ENCODE data around the gene BORCS6. TPM values are rescaled to one million over a fixed set of nuclear protein-coding genes. Genes with fewer than 3 reads are reported as not detected.

The BORCS6 gene
- total RNA-seq, 1 donor from 2014 or later = 7.8 TPM

DNA sequence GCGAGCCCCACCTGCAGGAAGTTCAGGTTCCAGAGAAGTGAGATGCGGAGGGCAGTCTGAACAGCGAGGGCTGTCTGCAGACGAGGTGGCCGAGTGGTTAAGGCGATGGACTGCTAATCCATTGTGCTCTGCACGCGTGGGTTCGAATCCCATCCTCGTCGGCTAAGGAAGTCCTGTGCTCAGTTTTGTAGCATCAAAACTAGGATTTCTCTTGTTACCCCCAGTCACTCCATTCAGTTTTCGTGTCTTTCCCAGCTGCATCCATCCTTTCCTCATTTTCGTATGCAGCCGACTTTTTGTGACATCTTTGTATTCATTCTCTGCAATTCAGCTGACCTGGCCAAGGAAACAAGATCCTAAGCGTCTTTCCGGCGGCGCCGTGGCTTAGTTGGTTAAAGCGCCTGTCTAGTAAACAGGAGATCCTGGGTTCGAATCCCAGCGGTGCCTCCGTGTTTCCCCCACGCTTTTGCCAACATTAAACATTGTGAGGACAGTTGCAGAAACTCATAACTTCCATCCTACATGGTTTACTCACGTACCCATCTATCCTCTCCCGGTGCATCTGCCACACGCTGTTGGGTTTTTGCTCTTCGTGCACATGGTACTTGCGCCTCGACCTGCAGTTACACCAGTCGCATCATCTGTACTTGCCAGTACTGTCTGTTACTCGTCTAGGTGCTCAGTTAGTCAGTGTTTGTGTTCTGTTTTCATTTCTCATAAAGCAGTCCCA, 3.0 kb downstream of the BORCS6 start:
- Histone ChIP-seq H3K27ac (peak overlapping the region; percentile 80), H3K4me1 (peaks cover 31% of the 10 kb centered on the region), H3K4me3 (peak overlapping the region; percentile 75), H3K27me3 (no peaks in the 10 kb centered on the region), H3K36me3 (no peaks in the 10 kb centered on the region), H3K9me3 (no peaks in the 10 kb centered on the region)
- peak; percentile 65 for ATAC-seq
- peak; percentile 92 for DNase-seq
- TF ChIP-seq, protein P1, sequence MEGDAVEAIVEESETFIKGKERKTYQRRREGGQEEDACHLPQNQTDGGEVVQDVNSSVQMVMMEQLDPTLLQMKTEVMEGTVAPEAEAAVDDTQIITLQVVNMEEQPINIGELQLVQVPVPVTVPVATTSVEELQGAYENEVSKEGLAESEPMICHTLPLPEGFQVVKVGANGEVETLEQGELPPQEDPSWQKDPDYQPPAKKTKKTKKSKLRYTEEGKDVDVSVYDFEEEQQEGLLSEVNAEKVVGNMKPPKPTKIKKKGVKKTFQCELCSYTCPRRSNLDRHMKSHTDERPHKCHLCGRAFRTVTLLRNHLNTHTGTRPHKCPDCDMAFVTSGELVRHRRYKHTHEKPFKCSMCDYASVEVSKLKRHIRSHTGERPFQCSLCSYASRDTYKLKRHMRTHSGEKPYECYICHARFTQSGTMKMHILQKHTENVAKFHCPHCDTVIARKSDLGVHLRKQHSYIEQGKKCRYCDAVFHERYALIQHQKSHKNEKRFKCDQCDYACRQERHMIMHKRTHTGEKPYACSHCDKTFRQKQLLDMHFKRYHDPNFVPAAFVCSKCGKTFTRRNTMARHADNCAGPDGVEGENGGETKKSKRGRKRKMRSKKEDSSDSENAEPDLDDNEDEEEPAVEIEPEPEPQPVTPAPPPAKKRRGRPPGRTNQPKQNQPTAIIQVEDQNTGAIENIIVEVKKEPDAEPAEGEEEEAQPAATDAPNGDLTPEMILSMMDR (IDR thresholded peaks at IDR 0.05) = peak; percentile 37
- intact Hi-C loops (cut with DNase I) = loop anchor here (5.0 kb wide), 1 partner anchor 65 kb away; the partner anchor contains the start of gene HES7

DNA sequence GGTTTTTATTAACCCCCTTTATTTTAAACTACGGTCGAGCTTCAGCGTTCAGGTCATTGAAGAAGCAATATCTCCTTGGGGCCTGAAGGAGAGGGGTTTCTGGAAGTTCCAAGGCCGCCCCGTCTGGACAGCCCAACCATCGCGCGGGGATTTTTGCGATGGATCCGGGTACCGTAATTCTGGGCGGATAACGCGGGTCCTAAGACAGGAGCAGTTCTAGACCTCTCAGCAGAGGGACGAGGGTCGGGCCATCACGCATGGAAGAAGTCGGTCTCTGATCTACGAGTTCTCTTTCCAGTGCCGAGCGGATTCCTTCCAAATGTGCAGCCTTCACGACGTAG, 3.6 kb downstream of the BORCS6 start:
- Histone ChIP-seq H3K27ac (peak overlapping the region; percentile 80), H3K4me1 (peaks cover 25% of the 10 kb centered on the region), H3K27me3 (no peaks in the 10 kb centered on the region), H3K36me3 (no peaks in the 10 kb centered on the region), H3K9me3 (no peaks in the 10 kb centered on the region), H3K4me3 (peak overlapping the region; percentile 75)
- TF ChIP-seq, protein P1 (IDR thresholded peaks at IDR 0.05) = no peak
- DNase-seq (no peak), ATAC-seq (no peak)
- intact Hi-C loops (cut with DNase I) = loop anchor here (5.0 kb wide), 1 partner anchor 64 kb away; the partner anchor contains the start of gene HES7

DNA sequence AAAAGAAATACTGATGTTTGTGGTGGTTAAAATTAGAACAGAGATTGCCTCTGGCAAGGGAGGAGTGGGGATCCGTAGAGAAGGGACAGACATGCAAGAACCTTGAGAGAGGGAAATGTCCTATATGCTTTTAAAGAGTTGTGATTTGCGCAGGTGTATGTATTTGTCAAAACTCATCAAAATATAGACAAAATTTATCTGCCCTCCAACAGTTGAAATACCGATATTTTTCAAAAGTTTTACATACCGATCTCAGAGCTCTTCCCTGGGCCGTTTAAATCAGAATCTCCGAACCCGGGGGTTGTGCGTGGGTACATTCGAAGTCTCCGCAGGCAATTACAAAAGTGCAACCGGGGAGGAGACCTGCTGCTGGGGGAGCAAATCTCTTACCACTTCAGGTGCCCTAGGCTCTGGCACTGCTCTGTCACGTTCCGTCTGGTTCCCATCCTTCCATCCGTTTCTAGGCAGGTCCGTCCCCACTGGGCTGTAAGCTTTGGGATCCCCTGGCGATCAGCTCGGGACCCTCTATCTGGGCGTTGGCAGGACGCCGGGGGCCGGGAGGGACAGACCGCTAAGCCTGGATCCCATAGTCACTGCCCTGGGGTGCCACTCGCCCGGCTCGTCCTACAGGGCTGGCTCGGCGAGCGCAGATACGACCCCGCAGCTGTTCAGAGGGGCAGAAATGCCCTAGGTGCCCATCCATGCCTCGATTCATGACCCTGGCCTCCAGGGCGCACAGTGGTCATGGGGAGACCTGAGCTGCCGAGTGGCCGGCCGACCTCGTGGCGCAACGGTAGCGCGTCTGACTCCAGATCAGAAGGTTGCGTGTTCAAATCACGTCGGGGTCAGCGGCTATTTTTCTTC, 4.2 kb downstream of the BORCS6 start:
- Histone ChIP-seq H3K36me3 (no peaks in the 10 kb centered on the region), H3K4me1 (peaks cover 21% of the 10 kb centered on the region), H3K4me3 (peak overlapping the region; percentile 75), H3K27me3 (no peaks in the 10 kb centered on the region), H3K27ac (peak overlapping the region; percentile 80), H3K9me3 (no peaks in the 10 kb centered on the region)
- DNase-seq = peak; percentile 93
- TF ChIP-seq, protein P1 (IDR thresholded peaks at IDR 0.05) = no peak
- peak; percentile 22 for ATAC-seq
- intact Hi-C loops (cut with DNase I) = loop anchor here (5.0 kb wide), 1 partner anchor 64 kb away; the partner anchor contains the start of gene HES7

DNA sequence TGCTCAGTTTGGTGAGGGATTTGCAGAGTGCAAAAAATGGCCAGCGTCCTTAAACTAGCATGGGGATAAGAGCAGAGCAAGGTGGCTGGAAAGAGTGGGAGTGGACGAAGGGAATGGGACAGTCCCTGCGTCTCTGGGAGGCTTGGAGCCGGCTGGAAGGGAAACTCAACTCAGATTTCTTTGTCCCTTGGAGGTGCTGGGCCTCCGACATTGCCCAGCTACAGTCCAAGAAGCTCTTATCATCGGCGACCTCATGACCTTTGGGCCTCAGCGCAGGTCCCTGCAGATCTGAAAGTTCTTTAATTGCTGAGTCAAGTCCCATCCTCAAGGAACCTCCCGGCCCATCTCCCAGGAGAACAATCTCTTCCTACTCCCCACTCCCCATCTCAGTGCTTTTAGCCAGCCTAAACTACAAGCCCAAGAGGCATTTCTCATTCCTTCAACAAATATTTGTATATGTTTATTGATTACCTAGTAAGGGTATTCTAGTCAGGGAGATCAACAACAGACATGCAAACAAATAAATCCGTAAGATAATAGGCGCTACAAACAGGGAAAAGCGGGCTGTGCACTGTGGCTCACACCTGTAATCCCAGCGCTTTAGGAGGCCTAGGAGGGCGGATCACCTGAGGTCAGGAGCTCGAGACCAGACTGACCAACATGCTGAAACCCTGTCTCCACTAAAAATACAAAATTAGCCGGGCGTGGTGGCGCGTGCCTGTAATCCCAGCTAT, 12.8 kb downstream of the BORCS6 start:
- no peaks in the 10 kb centered on the region for H3K36me3 ChIP-seq
- no peaks in the 10 kb centered on the region for H3K27me3 ChIP-seq
- ATAC-seq (no peak), DNase-seq (no peak)
- H3K9me3 ChIP-seq = no peaks in the 10 kb centered on the region
- TF ChIP-seq, protein P1 (IDR thresholded peaks at IDR 0.05) = no peak
- H3K27ac ChIP-seq = peak overlapping the region; percentile 84
- H3K4me1 ChIP-seq = peaks cover 23% of the 10 kb centered on the region
- peak overlapping the region; percentile 68 for H3K4me3 ChIP-seq
- intact Hi-C loops (cut with DNase I) = no loop called here

DNA sequence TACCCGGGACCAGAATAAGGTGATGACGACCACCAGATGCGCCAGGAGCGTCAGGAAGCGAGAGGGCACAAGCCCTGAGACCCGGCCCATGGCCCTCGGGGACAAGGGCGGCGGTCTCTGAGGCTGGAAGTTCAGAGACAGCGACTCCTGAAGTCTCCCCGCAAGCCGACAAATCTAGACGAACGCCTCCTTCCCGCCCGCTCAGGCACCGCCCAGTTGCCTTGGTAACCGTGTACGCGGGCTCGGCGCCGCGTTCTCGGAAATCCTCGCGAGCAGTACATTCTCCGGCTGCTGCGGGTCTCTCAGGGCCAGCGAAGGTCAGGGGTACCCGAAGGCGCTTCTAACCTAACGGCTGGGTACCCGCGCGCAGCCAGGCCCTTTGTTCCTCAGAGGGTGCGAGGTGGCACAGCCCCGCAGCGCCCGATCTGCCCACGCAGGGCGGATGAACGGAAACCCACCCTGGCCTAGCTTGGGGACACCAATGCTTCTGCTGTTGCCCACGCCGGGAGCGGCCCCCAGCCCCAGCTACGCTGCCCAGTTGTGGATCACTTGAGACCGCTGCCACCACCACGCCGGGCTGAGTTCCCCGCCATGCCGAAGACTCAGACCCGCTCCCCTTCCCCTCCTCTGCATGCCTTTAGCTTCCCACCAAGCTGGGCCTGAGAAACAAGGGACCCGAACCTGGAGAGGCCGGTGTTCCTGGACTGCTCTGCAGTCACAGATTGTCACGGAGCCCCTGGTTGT, 13.6 kb downstream of the BORCS6 start, which contains the start of gene TMEM107:
Gene TMEM107 (minus strand): TSS at position 184 of the 744 bp plus-strand sequence. CDS start 94 bp downstream, at position 90.
- peak; percentile 94 for DNase-seq
- intact Hi-C loops (cut with DNase I) = no loop called here
- TF ChIP-seq, protein P1 (IDR thresholded peaks at IDR 0.05) = no peak
- H3K27ac ChIP-seq = peak within 1 kb of the TSS; percentile 84
- H3K27me3 ChIP-seq = no peaks in the 10 kb centered on the region
- peak; percentile 86 for ATAC-seq
- H3K4me3 ChIP-seq = peak within 1 kb of the TSS; percentile 68
- H3K9me3 ChIP-seq = no peaks in the 10 kb centered on the region
- H3K36me3 ChIP-seq = no peaks in the 10 kb centered on the region
- peaks cover 23% of the 10 kb centered on the region for H3K4me1 ChIP-seq
